ENCODE data around the gene PLD4. TPM values are rescaled to one million over a fixed set of nuclear protein-coding genes. Genes with fewer than 3 reads are reported as not detected.

Gene PLD4
- total RNA-seq, 2 donors from 2014 or later, result not detected

- Histone ChIP-seq H3K27me3 (no peaks in the 10 kb centered on the region), H3K4me3 (no peak overlapping the region), H3K4me1 (no peaks in the 10 kb centered on the region), H3K9me3 (no peaks in the 10 kb centered on the region), H3K27ac (no peak overlapping the region), H3K36me3 (replicated peaks in 1 of 2; ENCODE audit: insufficient read depth in 1 of 2, low read depth in 2 of 2) (peaks cover 0 to 6% of the 10 kb centered on the region in 2 donors)
- 77 to 85% methylated on average over 7 of the region's 7 CpGs for WGBS, 2 donors
- TF ChIP-seq CTCF (IDR thresholded peaks at IDR 0.05) (no peak), POLR2A (IDR thresholded peaks at IDR 0.05) (no peak)
- no peak for ATAC-seq
- peak in 1 of 4 donors; percentile 8 for DNase-seq
- intact Hi-C loops (cut with DNase I), result no loop called here
Observed at GRCh38 chr14:104880584-104881210, 44.0 kb upstream of the PLD4 start.

- DNase-seq (peak in 2 of 4 donors; percentile 28 to 31), ATAC-seq (no peak)
- Histone ChIP-seq H3K9me3 (no peaks in the 10 kb centered on the region), H3K36me3 (replicated peaks in 1 of 2; ENCODE audit: insufficient read depth in 1 of 2, low read depth in 2 of 2) (peaks cover 0 to 6% of the 10 kb centered on the region in 2 donors), H3K4me1 (no peaks in the 10 kb centered on the region), H3K27ac (no peak overlapping the region), H3K27me3 (no peaks in the 10 kb centered on the region), H3K4me3 (no peak overlapping the region)
- WGBS, 2 donors, result 82 to 83% methylated on average over 10 to 13 of the region's 13 CpGs
- TF ChIP-seq CTCF (IDR thresholded peaks at IDR 0.05) (no peak), POLR2A (IDR thresholded peaks at IDR 0.05) (no peak)
- intact Hi-C loops (cut with DNase I), result no loop called here
Observed at GRCh38 chr14:104881369-104881979, 43.2 kb upstream of the PLD4 start.

GRCh38 chr14:104882325-104882973 is 42.2 kb upstream of the PLD4 start:
- DNase-seq, result peak; percentile 28 to 53 (median 42)
- TF ChIP-seq POLR2A (IDR thresholded peaks at IDR 0.05), result no peak
- no peak for TF ChIP-seq CTCF (IDR thresholded peaks at IDR 0.05)
- ATAC-seq, result peak; percentile 33
- 84 to 100% methylated on average over 1 to 12 of the region's 13 CpGs for WGBS, 2 donors
- intact Hi-C loops (cut with DNase I), result no loop called here
- H3K36me3 ChIP-seq (replicated peaks in 1 of 2; ENCODE audit: insufficient read depth in 1 of 2, low read depth in 2 of 2), result peaks cover 0 to 10% of the 10 kb centered on the region in 2 donors
- H3K4me1 ChIP-seq, result no peaks in the 10 kb centered on the region
- H3K27me3 ChIP-seq, result no peaks in the 10 kb centered on the region
- no peak overlapping the region for H3K27ac ChIP-seq
- no peaks in the 10 kb centered on the region for H3K9me3 ChIP-seq
- H3K4me3 ChIP-seq, result no peak overlapping the region

- peak in 1 of 4 donors; percentile 3 for DNase-seq
- H3K27me3 ChIP-seq, result no peaks in the 10 kb centered on the region
- H3K4me3 ChIP-seq, result no peak overlapping the region
- intact Hi-C loops (cut with DNase I), result no loop called here
- TF ChIP-seq POLR2A (IDR thresholded peaks at IDR 0.05), result no peak
- no peak for TF ChIP-seq CTCF (IDR thresholded peaks at IDR 0.05)
- peaks cover 0 to 10% of the 10 kb centered on the region in 2 donors for H3K36me3 ChIP-seq (replicated peaks in 1 of 2; ENCODE audit: insufficient read depth in 1 of 2, low read depth in 2 of 2)
- no peaks in the 10 kb centered on the region for H3K4me1 ChIP-seq
- no peak for ATAC-seq
- no peaks in the 10 kb centered on the region for H3K9me3 ChIP-seq
- WGBS, 2 donors, result 87 to 97% methylated on average over 11 to 25 of the region's 38 CpGs
- no peak overlapping the region for H3K27ac ChIP-seq
Observed at GRCh38 chr14:104882991-104883660, 41.6 kb upstream of the PLD4 start.

Measured in body of pancreas (tissue), 4 donors.